SH-SY5Y (cell line): Measurements from ENCODE around the gene BTBD9.

Experiments
- GATA2 ChIP-seq: IDR thresholded peaks from 2 replicates; pipeline ENCODE4 v1.6.1; 2011; ENCODE audit warnings: mild to moderate bottlenecking, low read depth, low read length
- GATA3 ChIP-seq: IDR thresholded peaks from 2 replicates; pipeline ENCODE4 v1.6.1; 2011; ENCODE audit warnings: low read depth, mild to moderate bottlenecking, low read length, moderate library complexity

GRCh38 chr6:38570750-38571149 lies 69.0 kb downstream of the BTBD9 start:
- TF ChIP-seq GATA2: no peak
- TF ChIP-seq GATA3: no peak
